ENCODE results near the gene MYO9A.

GRCh38 chr15:72141171-72142084 lies 23.5 kb upstream of the MYO9A start:
- TF ChIP-seq CTCF (IDR thresholded peaks at IDR 0.05 in 2 of 3, conservative IDR thresholded peaks at IDR 0.05 in 1 of 3; ENCODE audit: borderline replicate concordance in 1 of 3, insufficient read depth in 1 of 3, low read depth in 2 of 3, low read length in 2 of 3) (no peak), TCF7L2 (IDR thresholded peaks at IDR 0.05; ENCODE audit: borderline replicate concordance, extremely low read depth, insufficient read depth, insufficient read length) (no peak), JUND (IDR thresholded peaks at IDR 0.05) (no peak), ATF3 (IDR thresholded peaks at IDR 0.05) (no peak), ZBTB33 (IDR thresholded peaks at IDR 0.05; ENCODE audit: extremely low read depth, insufficient replicate concordance, low read length) (no peak), POLR2A (IDR thresholded peaks at IDR 0.05; ENCODE audit: borderline replicate concordance, extremely low read depth, insufficient read depth, insufficient read length) (no peak), REST (IDR thresholded peaks at IDR 0.05; ENCODE audit: low read depth) (no peak), SIN3A (IDR thresholded peaks at IDR 0.05; ENCODE audit: low read depth) (no peak), RAD21 (IDR thresholded peaks at IDR 0.05; ENCODE audit: low read depth) (no peak), EGR1 (IDR thresholded peaks at IDR 0.05; ENCODE audit: low read depth) (no peak), EZH2 (IDR thresholded peaks at IDR 0.05) (no peak), EZH2phosphoT487 (IDR thresholded peaks at IDR 0.05; ENCODE audit: borderline replicate concordance) (no peak), YY1 (IDR thresholded peaks at IDR 0.05; ENCODE audit: extremely low read depth, insufficient replicate concordance, low read depth, low read length) (no peak)
